Measurements from ENCODE around the gene KIF16B. TPM values are rescaled to one million over a fixed set of nuclear protein-coding genes. Genes with fewer than 3 reads are reported as not detected.

The KIF16B gene
- total and polyA plus RNA-seq, 2 of the 8 experiments (the other 6 are each of a cell fraction or from before 2014, with no cell fraction given): 3.0 to 9.2 TPM

DNA sequence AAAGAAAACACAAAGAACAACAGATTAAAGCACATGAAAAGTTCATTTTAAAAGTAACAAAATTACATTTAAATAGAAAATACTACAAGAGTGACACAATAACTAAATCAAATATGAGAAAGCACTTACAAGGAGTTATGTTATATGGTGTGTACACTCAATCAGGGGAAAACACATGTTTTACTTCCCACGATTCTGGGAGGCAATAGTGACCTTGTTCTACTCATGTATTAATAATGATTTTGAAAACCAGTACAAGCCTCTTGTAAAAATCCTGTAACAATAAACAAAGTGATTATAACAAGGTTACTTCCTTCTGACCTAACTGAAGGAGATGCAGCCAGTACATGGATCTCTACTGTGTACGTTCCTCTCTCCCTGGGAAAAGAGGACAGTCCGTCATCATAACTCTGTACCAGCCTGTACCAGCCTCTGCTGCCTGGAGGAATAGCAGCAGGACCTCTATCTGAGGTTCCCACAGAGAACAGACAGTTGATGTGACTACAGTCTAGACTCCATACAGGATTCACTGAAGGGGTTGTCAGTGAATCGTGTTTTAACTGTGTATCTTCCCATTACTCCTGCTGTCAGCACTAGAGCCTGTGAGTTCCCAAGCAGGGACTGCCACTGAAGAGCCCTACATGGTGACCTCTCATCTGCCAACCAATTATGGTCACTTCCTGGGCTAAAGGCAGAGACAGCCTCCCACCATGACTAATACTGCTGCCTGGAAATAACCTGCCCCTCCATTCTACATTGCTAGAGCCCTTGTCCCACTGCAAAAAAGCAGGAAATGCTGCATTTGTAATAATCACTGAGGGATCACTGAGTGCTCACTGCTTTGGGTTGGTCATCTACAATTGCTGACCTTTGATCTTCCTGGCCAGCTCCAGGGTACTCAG is 149.7 kb downstream of the KIF16B start (continued):
- no peak for TF ChIP-seq RXRA (IDR thresholded peaks at IDR 0.05; ENCODE audit: insufficient read depth, low read depth, low read length)
- no peak for TF ChIP-seq SP2 (IDR thresholded peaks at IDR 0.05; ENCODE audit: low read length)

Measured in H1 (cell line).